HG02885 (cell line): ENCODE data around the gene CHPF2.

Source experiments
- ATAC-seq: cut with Tn5 transposase; IDR thresholded peaks from one replicate; pipeline ENCODE4 v1.9.1; 2021; ENCODE audit warnings: mild to moderate bottlenecking; ENCODE audit not compliant: unreplicated experiment, poor library complexity

The CHPF2 gene

DNA sequence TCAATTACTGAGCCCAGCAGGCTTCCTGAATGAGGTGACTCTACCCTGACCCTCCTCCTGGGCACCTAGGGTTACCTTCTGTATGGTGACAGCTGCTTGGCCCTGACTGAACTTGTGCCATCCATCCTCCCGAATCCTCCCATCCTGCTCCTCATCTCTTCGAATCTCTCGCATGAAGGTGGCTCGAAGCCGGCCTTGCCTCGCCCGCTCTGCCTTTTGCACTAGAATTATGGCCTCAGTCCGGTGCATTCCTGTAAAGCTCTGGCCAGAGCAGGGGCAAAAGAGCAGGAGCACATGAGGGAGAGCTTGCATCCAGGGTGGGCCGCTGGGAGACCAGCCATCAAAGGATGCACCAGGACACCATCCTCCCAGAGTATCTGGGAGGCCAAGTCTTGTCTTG lies 29.4 kb upstream of the CHPF2 start:
- ATAC-seq: no peak

DNA sequence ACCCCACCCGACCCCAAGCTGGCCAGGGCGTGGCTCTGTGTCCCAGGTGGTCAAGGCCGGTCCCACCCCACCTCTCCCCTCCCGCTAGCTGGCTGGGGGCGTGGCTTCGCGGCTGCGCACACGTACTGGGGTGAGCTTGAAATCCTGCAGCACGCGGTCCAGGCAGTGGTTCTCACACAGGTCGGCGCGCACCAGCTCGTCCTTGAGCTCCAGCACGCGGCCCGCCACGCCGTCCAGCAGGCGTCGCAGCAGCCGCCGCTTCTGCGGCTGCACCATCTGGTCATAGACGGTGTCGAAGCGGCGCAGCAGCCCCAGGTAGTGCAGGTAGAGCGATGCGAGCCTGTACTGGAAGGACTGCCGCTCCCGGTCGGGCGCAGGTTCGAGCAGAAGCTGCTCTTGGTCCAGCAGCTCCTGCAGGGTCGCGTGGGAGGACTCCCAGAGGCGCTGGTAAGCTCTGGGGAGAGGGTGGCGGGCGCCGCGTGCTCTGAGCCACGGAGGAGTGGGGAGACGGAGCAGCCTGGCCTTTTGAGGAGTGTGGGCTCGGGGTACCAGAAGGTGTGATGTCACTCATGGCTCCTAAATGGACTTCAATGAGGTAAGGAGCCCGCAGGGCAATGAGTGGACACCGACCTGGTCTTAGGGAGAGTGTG lies 27.8 kb upstream of the CHPF2 start:
- no peak for ATAC-seq

GRCh38 chr7:151205730-151206129 lies 26.6 kb upstream of the CHPF2 start:
- ATAC-seq: no peak

- no peak for ATAC-seq
Measured at GRCh38 chr7:151206914-151207313, 25.4 kb upstream of the CHPF2 start.

- no peak for ATAC-seq
Measured at GRCh38 chr7:151207315-151207714, 25.0 kb upstream of the CHPF2 start.

GRCh38 chr7:151207804-151208203 lies 24.5 kb upstream of the CHPF2 start:
- ATAC-seq: no peak

GRCh38 chr7:151208253-151208862 lies 23.9 kb upstream of the CHPF2 start:
- no peak for ATAC-seq

DNA sequence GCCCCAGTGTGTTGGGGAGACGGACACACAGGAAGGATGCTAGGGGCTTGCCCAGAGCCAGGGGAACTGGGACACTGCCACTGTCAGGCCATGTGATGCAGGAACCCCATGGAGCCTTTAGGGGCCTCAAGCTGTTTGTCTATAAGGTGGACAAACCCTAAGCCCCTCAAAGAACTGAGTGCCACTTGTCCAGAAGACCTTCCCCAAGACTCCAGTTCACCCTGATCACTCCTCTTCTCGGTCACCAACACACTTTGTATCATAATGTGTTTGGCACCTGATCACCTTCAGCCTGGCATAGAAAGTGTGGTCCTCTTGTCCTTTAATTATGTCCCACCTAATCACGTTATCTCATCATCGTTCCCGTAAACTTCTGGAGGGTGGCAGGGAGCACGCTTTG lies 22.7 kb upstream of the CHPF2 start:
- ATAC-seq: no peak

DNA sequence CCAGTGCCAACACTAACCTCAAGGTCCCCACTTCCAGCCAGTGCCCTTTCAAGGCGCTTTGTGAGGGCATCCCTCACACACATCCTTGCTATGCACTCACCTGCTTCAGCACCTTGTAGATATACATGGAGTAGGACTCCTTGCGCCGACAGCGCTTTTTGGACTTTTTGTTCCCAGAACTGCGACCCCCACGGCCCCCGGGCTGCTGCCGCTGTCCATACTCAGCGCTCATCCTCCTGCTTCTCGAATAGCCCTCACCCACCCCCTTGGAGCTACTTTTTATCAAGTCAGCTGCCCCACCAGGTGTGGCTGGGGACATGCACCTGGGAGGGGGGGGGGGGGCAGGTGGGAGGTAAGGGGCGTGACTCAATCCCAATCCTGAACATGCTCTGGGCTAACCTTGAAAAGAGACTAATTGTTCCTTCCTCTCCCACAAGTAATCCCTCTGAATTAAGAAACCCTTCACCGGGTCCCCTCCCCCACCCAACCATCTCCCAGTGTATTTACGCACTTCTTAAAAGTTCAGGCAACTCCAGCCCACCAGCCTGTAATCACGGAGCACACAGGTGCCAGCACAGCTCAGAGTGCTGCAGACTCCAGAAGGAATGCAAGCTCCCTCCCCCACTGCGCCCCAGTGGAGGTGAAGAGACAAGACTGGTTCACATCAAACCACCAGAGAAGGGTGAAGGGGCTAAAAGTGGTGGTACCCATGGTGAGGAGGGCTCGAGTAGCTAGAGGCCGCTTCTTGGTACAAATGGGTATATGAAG lies 22.0 kb upstream of the CHPF2 start, which contains the start of gene H2BK1:
Gene H2BK1, minus strand, starts transcription at position 402 of the 768 bp plus-strand sequence. Its CDS starts 170 bp downstream, at position 232.
- no peak for ATAC-seq

DNA sequence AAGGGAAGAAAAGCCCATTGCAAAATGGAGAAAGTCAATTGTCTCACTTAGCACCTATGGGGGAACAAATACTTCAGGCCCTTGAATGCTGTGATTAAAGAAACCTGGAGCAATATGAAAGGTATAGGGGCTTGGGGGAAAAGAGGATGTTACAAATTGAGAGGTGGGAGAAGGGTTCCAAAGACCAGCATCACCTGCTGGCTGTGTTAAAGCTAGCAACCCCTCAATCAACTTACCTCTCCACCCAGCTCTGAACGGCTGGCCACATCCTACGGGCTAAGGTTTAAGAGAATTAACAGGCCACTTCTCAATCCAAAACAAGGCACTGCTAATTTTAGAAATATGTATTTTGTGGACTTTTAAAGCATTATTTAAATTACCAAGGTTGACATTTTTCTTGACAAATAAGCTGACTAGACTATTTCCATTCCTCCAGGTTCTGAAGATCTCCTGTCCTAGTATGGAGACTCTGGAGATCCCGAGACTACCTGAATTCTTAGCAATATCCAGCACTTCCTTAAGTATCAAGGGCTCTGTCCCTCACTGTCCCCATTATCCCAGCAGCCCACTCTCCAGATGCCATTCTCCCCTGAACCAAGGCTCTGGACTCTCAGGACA lies 21.0 kb upstream of the CHPF2 start:
- ATAC-seq: no peak

DNA sequence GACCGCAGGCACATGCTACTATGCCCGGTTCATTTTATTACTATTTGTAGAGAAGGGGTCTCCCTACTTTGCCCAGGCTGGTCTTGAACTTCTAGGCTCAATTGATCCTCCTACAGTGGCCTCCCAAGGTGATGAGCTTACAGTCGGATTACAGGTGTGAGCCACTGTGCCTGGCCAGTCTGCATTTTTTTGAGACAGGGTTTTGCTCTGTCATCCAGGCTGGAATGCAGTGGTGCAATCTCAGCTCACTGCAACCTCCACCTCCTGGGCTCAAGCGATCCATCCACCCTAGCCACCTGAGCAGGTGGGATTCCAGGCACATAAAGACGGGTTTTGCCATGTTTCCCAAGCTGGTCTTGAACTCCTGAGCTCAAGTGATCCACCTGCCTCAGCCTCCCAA lies 19.7 kb upstream of the CHPF2 start:
- ATAC-seq: no peak

DNA sequence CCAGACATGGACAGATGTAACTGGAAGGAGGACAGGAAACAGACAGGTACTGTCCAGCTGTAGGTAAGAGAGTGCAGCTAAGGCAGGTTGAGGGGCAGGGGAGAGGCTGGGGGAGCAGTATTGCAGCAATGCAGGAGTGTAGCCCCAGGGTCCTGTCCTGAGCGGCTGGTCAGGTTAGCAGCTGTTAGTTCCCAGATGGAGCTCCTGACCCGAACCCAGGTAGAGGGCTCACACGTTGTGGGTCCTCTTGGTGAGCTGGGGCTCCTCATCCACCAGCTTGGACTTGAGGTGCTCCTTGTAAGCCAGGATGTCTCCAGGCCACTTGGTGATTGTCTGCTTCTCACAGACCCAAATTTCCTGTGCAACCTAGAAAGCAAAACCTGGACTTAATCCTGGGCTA lies 18.5 kb upstream of the CHPF2 start:
- no peak for ATAC-seq

GRCh38 chr7:151215396-151215795 lies 16.9 kb upstream of the CHPF2 start:
- no peak for ATAC-seq

DNA sequence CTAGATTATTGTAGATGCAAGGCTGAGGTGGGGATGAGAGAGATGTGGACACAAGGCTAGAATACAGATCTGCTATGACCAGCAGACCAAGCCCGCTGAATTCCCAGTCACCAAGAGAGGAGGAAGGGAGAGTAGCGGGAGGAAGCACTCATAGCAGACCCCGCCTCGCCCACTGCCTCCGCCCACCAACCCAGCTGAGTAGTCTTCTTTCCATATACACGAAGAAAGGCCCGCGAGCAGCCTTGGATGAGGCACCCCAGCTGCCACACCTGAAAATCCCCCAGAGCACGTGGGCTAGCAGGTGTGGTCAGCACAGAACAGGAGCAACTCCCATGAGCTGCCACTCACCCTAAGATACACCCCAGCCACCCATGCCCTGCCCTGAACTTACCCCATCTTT lies 14.1 kb upstream of the CHPF2 start:
- ATAC-seq: no peak

DNA sequence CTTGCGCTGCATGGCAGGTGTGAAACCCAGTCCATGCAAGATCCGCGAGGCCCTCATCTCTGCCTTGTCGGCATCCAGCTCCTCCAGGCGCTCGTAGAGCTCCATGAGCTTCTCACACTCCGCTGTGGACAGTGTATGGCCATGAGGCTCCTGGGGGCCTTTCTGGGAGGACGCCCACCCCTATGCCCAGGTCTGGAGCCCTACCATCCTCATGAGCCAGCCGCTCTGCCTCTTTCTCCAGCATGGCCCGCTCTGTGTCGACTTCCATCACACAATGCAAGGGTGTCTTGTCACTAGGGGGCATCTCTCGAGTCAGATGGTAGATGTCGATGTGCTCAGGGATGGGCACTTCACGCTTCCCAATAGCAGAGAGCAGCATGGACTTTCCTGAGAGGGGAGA lies 8.6 kb upstream of the CHPF2 start:
- no peak for ATAC-seq

- no peak for ATAC-seq
Measured at GRCh38 chr7:151225948-151226510, 6.3 kb upstream of the CHPF2 start.

GRCh38 chr7:151226560-151226874 lies 5.8 kb upstream of the CHPF2 start:
- no peak for ATAC-seq

DNA sequence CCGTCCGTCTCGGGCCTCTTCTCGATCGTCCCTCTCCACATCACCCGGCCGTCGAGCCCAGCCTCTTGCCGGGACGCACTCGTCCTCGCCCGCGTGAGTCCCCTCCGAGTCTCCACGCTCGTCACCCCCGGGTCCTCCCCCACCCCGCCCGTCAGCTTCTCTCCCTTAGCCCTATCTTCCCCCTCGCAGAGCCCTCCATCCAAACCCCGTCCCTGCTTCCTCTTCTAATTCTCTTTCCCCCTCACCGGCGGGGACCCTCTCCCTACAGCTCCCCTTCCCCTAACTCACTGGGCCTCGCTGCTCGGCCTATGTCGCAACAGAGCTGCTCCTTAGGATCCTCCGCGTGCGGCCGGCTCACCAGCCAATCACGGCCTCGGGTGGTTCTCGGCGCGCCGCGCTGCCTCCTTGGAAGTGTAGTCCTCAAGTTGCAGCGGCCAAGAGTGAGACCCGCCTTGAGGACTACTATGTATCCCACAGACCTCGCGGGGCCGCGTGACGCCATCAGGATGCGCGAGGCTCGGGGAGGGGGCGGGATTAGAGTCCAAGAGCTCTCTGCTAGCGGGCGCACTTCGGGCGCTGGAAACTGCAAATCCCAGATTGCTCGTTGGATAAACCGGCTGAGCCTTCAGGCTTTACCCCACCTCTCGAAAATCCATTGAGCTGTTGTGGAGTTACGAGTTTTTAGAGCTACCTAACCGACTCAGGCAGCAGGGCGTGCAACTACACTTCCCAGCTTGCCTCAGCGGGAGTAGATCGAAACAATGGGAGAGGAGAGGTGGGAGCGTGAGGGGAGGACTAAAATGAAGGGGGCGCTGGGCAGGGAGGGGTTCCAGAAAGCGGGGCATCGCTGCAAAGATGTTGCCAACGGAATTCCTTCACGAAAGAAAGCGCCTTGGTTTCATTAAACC lies 5.2 kb upstream of the CHPF2 start, which contains the start of gene ABCF2:
Gene ABCF2, minus strand, starts transcription at position 331 of the 908 bp plus-strand sequence. CDS start 747 bp downstream, outside the sequence.
- peak; percentile 100 for ATAC-seq

DNA sequence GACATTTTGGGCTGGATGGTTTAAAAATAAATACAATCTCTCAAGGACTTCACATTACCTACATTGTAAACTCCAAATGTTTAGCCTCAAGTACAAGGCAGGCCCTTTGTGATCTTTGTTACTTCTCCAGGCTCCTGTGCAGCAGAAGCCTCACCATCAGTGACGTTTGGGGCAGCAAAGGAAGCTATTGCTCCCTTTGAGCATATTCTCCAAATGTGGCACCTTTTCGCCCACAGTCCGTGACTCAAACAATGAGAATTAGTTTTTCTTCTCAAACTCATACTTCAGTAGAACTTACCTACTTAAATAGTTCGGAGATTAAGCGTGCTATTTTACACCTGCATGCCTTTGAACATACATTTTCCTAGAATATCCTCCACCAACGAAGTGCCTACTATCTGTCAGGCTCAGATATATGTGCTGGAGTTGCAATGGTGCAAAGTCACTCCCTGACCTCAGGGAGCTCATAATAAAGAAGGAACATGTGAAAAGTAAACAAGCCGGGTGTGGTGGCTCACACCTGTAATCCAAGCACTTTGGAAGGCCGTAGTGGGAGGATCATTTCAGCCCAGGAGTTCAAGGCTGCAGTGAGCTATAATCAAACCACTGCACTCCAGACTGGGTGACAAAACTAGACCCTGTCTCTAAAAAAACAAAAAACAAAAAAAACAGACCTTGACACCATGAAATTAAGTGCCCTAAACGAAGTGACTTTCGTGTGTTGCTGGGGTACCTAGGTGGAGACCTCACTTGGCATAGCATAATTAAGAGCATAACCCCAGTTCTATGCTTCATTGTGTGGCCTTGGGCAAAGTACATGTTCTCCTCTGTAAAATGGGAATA lies 4.0 kb upstream of the CHPF2 start:
- no peak for ATAC-seq
